ENCODE data around the gene NTPCR. TPM values are rescaled to one million over a fixed set of nuclear protein-coding genes. Genes with fewer than 3 reads are reported as not detected.

The NTPCR gene
- total RNA-seq, 1 donor: 15.6 TPM

DNA sequence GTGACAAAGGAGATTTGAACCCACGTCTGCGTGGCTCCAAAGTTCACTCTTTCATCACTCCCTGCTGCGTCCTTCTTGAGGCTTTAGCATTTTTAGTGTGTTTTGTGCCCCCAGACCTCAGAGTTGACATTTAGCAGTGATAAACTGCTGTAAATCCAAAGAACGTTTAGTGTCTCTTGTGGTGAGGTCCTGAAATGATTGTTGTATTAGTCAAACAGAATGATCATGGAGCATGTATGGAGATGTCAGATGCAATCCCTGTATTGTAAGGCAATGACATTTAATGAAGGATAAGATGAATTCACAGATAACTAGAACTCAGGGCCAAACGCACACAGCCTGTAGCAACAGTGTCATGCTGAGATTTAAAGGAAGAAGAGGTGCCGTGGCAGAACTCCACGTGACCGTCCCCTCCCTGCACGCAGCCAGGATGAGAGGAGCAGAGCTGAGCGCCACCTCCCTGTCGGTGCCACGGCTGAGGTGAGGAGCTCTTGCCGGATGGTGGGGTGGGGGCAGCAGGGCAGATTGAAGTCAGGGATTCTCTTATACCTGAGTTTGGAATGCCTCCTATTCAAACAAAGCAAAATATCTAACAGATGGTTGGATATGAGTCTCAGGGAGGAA lies 30.1 kb downstream of the NTPCR start:
- no peak overlapping the region for H3K4me2 ChIP-seq (ENCODE audit: insufficient read depth, low read length)
- H3K79me2 ChIP-seq (ENCODE audit: insufficient read depth, low read length): no peaks in the 10 kb centered on the region
- peaks cover 3% of the 10 kb centered on the region for H3K36me3 ChIP-seq (ENCODE audit: insufficient read depth, low read length)
- H2AFZ ChIP-seq (ENCODE audit: low read length): no peak overlapping the region
- no peaks in the 10 kb centered on the region for H4K20me1 ChIP-seq (ENCODE audit: insufficient read depth, low read length)
- no peak overlapping the region for H3K4me3 ChIP-seq (ENCODE audit: insufficient read depth, low read length)
- H3K27ac ChIP-seq (ENCODE audit: low read depth, low read length): no peak overlapping the region
- no peak for DNase-seq (ENCODE audit: insufficient read length, low spot score, missing footprints)
- H3K9me3 ChIP-seq (ENCODE audit: low read depth, low read length): no peaks in the 10 kb centered on the region
- H3K4me1 ChIP-seq (ENCODE audit: insufficient read depth, low read length): peaks cover 8% of the 10 kb centered on the region
- TF ChIP-seq, protein P1, sequence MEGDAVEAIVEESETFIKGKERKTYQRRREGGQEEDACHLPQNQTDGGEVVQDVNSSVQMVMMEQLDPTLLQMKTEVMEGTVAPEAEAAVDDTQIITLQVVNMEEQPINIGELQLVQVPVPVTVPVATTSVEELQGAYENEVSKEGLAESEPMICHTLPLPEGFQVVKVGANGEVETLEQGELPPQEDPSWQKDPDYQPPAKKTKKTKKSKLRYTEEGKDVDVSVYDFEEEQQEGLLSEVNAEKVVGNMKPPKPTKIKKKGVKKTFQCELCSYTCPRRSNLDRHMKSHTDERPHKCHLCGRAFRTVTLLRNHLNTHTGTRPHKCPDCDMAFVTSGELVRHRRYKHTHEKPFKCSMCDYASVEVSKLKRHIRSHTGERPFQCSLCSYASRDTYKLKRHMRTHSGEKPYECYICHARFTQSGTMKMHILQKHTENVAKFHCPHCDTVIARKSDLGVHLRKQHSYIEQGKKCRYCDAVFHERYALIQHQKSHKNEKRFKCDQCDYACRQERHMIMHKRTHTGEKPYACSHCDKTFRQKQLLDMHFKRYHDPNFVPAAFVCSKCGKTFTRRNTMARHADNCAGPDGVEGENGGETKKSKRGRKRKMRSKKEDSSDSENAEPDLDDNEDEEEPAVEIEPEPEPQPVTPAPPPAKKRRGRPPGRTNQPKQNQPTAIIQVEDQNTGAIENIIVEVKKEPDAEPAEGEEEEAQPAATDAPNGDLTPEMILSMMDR (IDR thresholded peaks at IDR 0.05; ENCODE audit: extremely low read depth, low read depth, low read length): no peak
- no peaks in the 10 kb centered on the region for H3K27me3 ChIP-seq (ENCODE audit: insufficient read depth, low read length)

DNA sequence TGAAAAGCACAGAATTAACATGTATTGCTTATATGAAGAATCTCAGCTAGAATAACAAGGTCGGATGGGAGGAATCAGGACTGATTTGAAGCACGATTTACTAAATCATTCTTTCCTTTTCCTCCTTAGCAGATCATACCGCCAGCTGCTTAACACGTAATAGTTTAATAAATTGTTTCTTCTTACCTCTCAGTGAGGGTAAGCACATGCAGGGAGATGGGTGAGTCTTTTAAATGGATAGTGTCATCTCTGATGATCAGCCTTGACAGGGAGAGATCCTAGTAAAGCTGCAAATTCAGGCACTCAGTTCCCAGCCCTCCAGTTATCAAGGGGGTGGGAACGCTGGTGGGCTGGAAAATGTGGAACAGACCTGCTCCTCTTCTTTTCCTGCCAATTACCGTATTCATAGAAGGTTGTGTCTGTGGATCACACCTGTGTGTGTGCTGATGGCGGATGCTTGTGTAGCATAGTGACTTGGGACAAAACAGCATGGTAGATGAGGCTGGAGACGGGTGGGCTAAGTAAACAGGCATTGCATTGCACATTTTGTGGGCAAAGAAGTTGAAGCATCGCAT lies 30.7 kb downstream of the NTPCR start:
- H2AFZ ChIP-seq (ENCODE audit: low read length): no peak overlapping the region
- DNase-seq (ENCODE audit: insufficient read length, low spot score, missing footprints): peak; percentile 38
- H3K9me3 ChIP-seq (ENCODE audit: low read depth, low read length): no peaks in the 10 kb centered on the region
- H3K4me3 ChIP-seq (ENCODE audit: insufficient read depth, low read length): no peak overlapping the region
- H3K27me3 ChIP-seq (ENCODE audit: insufficient read depth, low read length): no peaks in the 10 kb centered on the region
- no peak overlapping the region for H3K4me2 ChIP-seq (ENCODE audit: insufficient read depth, low read length)
- peaks cover 3% of the 10 kb centered on the region for H3K36me3 ChIP-seq (ENCODE audit: insufficient read depth, low read length)
- H3K79me2 ChIP-seq (ENCODE audit: insufficient read depth, low read length): no peaks in the 10 kb centered on the region
- H3K27ac ChIP-seq (ENCODE audit: low read depth, low read length): no peak overlapping the region
- H4K20me1 ChIP-seq (ENCODE audit: insufficient read depth, low read length): no peaks in the 10 kb centered on the region
- TF ChIP-seq, protein P1 (IDR thresholded peaks at IDR 0.05; ENCODE audit: extremely low read depth, low read depth, low read length): no peak
- peaks cover 8% of the 10 kb centered on the region for H3K4me1 ChIP-seq (ENCODE audit: insufficient read depth, low read length)

DNA sequence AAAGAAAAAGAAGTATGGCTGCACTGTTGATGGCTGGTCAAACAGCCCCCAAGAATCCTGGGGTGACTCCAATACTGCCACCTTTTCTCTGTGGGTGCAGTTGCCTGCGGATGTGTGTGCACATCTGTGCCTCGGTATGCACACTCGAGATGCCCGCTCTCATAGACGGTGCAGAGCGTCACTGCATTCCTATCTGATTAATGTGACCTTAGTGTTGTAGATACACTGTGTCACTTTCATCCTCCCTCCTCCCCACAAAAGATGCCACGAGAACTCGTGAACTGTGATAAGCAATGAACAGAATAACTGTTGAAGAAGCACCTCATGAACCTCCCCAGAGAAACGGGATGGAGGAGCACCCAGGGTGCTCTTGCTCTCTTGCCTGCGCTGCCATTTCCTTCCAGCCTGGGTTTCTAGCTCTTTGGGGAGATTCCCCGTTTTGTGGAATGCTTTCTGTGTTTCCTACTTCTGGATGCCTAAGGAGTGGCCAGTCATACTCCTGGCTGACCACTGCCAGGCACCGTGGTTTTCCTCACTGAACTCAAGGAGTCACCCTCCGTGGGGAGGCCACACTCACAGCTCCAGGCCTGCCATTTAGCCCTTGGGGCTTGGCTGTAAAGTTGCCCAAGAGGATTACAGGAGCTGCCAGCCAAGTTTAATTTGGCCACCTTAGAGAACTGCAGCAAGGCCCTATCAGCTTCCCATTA lies 32.0 kb downstream of the NTPCR start:
- TF ChIP-seq, protein P1 (IDR thresholded peaks at IDR 0.05; ENCODE audit: extremely low read depth, low read depth, low read length): no peak
- Histone ChIP-seq H3K36me3 (ENCODE audit: insufficient read depth, low read length) (peaks cover 3% of the 10 kb centered on the region), H3K4me2 (ENCODE audit: insufficient read depth, low read length) (no peak overlapping the region), H3K79me2 (ENCODE audit: insufficient read depth, low read length) (no peaks in the 10 kb centered on the region), H3K4me1 (ENCODE audit: insufficient read depth, low read length) (peaks cover 8% of the 10 kb centered on the region), H2AFZ (ENCODE audit: low read length) (no peak overlapping the region), H3K9me3 (ENCODE audit: low read depth, low read length) (no peaks in the 10 kb centered on the region), H3K27ac (ENCODE audit: low read depth, low read length) (no peak overlapping the region), H3K27me3 (ENCODE audit: insufficient read depth, low read length) (no peaks in the 10 kb centered on the region), H3K4me3 (ENCODE audit: insufficient read depth, low read length) (no peak overlapping the region), H4K20me1 (ENCODE audit: insufficient read depth, low read length) (no peaks in the 10 kb centered on the region)
- peak; percentile 78 for DNase-seq (ENCODE audit: insufficient read length, low spot score, missing footprints)

GRCh38 chr1:232983375-232983774 lies 33.0 kb downstream of the NTPCR start:
- TF ChIP-seq, protein P1 (IDR thresholded peaks at IDR 0.05; ENCODE audit: extremely low read depth, low read depth, low read length): no peak
- H3K4me1 ChIP-seq (ENCODE audit: insufficient read depth, low read length): peaks cover 8% of the 10 kb centered on the region
- no peaks in the 10 kb centered on the region for H4K20me1 ChIP-seq (ENCODE audit: insufficient read depth, low read length)
- DNase-seq (ENCODE audit: insufficient read length, low spot score, missing footprints): no peak
- H3K4me3 ChIP-seq (ENCODE audit: insufficient read depth, low read length): no peak overlapping the region
- H3K36me3 ChIP-seq (ENCODE audit: insufficient read depth, low read length): peaks cover 3% of the 10 kb centered on the region
- no peaks in the 10 kb centered on the region for H3K9me3 ChIP-seq (ENCODE audit: low read depth, low read length)
- no peaks in the 10 kb centered on the region for H3K27me3 ChIP-seq (ENCODE audit: insufficient read depth, low read length)
- H3K79me2 ChIP-seq (ENCODE audit: insufficient read depth, low read length): no peaks in the 10 kb centered on the region
- no peak overlapping the region for H3K4me2 ChIP-seq (ENCODE audit: insufficient read depth, low read length)
- no peak overlapping the region for H3K27ac ChIP-seq (ENCODE audit: low read depth, low read length)
- H2AFZ ChIP-seq (ENCODE audit: low read length): no peak overlapping the region

Data from osteoblast (primary cell).